SK-N-SH treated with all-trans-retinoic acid at 6 μM for 48 hours (cell line): Measurements from ENCODE around the gene ST6GAL1.

Experiments
- CREB5 ChIP-seq: fragments of 250-450 bp; sonication (Bioruptor Pico); IDR thresholded peaks from 2 replicates; pipeline ENCODE4 v1.5.1; 2020; ENCODE audit warnings: low read depth, mild to moderate bottlenecking, moderate library complexity
- OSR1 ChIP-seq: fragments of 250-450 bp; sonication (Bioruptor Pico); IDR thresholded peaks from 2 replicates; pipeline ENCODE4 v1.8.0; 2022; ENCODE audit warnings: moderate library complexity, mild to moderate bottlenecking, inconsistent platforms
- PATZ1 ChIP-seq: fragments of 250-450 bp; sonication (Bioruptor Pico); IDR thresholded peaks from 2 replicates; pipeline ENCODE4 v1.8.0; 2020; ENCODE audit warnings: mild to moderate bottlenecking, moderate library complexity, borderline replicate concordance
- RARB ChIP-seq: fragments of 250-450 bp; sonication (Bioruptor Pico); IDR thresholded peaks from 2 replicates; pipeline ENCODE4 v1.8.0; 2021; ENCODE audit warnings: mild to moderate bottlenecking, moderate library complexity
- TCF4 ChIP-seq: fragments of 250-450 bp; sonication (Bioruptor Pico); IDR thresholded peaks from 2 replicates; pipeline ENCODE4 v1.8.0; 2021; ENCODE audit warnings: mild to moderate bottlenecking, moderate library complexity, borderline replicate concordance
- ZFP3 ChIP-seq: fragments of 250-450 bp; sonication (Bioruptor Pico); IDR thresholded peaks from 2 replicates; pipeline ENCODE4 v1.5.0; 2020; ENCODE audit warnings: mild to moderate bottlenecking, moderate library complexity
- ZFP30 ChIP-seq: fragments of 450-650 bp; formaldehyde crosslinking; IDR thresholded peaks from 2 replicates; pipeline ENCODE4 v1.5.0; 2022; ENCODE audit warnings: mild to moderate bottlenecking, moderate library complexity
- ZNF565 ChIP-seq: fragments of 450-650 bp; formaldehyde crosslinking; conservative IDR thresholded peaks from 2 replicates; pipeline ENCODE4 v1.5.0; 2020; ENCODE audit warnings: low read depth, mild to moderate bottlenecking, moderate library complexity

- no peak for TF ChIP-seq PATZ1 (CRISPR knock-in tag)
- no peak for TF ChIP-seq ZFP3 (CRISPR knock-in tag)
- no peak for TF ChIP-seq TCF4 (CRISPR knock-in tag)
- no peak for TF ChIP-seq RARB
- TF ChIP-seq ZFP30 (CRISPR knock-in tag): no peak
- no peak for TF ChIP-seq CREB5 (CRISPR knock-in tag)
- no peak for TF ChIP-seq OSR1 (CRISPR knock-in tag)
- TF ChIP-seq ZNF565: no peak
Measured at GRCh38 chr3:186990277-186990676, 60.0 kb downstream of the ST6GAL1 start.
